Endothelial cell of umbilical vein (primary cell): ENCODE data around the gene ANKRD62.
"Not testable (repeated sequence)": the region's sequence is repeated elsewhere in the genome, so short reads cannot be mapped to it uniquely, and the experiment has no call there.

Experiments
- FOS ChIP-seq: IDR thresholded peaks from 2 replicates; pipeline ENCODE4 v1.6.1; 2011; ENCODE audit warnings: mild to moderate bottlenecking, low read length, moderate library complexity, borderline replicate concordance; ENCODE audit not compliant: insufficient read depth
- GATA2 ChIP-seq: IDR thresholded peaks from 2 replicates; pipeline ENCODE4 v1.7.0; 2011; ENCODE audit warnings: low read depth, mild to moderate bottlenecking, moderate library complexity, mixed read lengths, low read length; ENCODE audit not compliant: insufficient read length, insufficient read depth
- JUN ChIP-seq: IDR thresholded peaks from 2 replicates; pipeline ENCODE4 v1.6.1; 2011; ENCODE audit warnings: borderline replicate concordance, low read depth; ENCODE audit not compliant: insufficient read length, insufficient read depth
- POLR2A ChIP-seq: IDR thresholded peaks from 2 replicates; pipeline ENCODE4 v1.6.1; 2012; ENCODE audit warnings: low read depth, mild to moderate bottlenecking, control low read depth, low read length
- TF ChIP-seq, protein P1 (sequence below), 2 donors: IDR thresholded peaks; 1 replicate in 1 of 2; 2 replicates in 1 of 2; pipeline ENCODE4 v1.5.1; 2011; ENCODE audit warnings: low read length in 2 of 2, mild to moderate bottlenecking in 2 of 2, moderate library complexity in 2 of 2, control low read depth in 1 of 2, inconsistent platforms in 1 of 2, low read depth in 1 of 2; ENCODE audit not compliant: insufficient read depth in 1 of 2; ENCODE audit errors: extremely low read depth in 1 of 2
- TF ChIP-seq, protein P2 (sequence below): IDR thresholded peaks from 2 replicates; pipeline ENCODE4 v1.6.1; 2011; ENCODE audit not compliant: insufficient read depth, insufficient read length

- TF ChIP-seq, protein P1, sequence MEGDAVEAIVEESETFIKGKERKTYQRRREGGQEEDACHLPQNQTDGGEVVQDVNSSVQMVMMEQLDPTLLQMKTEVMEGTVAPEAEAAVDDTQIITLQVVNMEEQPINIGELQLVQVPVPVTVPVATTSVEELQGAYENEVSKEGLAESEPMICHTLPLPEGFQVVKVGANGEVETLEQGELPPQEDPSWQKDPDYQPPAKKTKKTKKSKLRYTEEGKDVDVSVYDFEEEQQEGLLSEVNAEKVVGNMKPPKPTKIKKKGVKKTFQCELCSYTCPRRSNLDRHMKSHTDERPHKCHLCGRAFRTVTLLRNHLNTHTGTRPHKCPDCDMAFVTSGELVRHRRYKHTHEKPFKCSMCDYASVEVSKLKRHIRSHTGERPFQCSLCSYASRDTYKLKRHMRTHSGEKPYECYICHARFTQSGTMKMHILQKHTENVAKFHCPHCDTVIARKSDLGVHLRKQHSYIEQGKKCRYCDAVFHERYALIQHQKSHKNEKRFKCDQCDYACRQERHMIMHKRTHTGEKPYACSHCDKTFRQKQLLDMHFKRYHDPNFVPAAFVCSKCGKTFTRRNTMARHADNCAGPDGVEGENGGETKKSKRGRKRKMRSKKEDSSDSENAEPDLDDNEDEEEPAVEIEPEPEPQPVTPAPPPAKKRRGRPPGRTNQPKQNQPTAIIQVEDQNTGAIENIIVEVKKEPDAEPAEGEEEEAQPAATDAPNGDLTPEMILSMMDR (IDR thresholded peaks at IDR 0.05; ENCODE audit: extremely low read depth in 1 of 2, insufficient read depth in 1 of 2, low read depth in 1 of 2, low read length in 2 of 2) = not testable (repeated sequence)
- TF ChIP-seq POLR2A, JUN, FOS, GATA2: not testable (repeated sequence)
- TF ChIP-seq, protein P2, sequence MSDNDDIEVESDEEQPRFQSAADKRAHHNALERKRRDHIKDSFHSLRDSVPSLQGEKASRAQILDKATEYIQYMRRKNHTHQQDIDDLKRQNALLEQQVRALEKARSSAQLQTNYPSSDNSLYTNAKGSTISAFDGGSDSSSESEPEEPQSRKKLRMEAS = not testable (repeated sequence)
These were observed 15.6 kb upstream of the ANKRD62 start for GRCh38 chr18:12077994-12078393.
